RWPE1 (cell line): ENCODE results near the gene RPA1.
"Not testable (repeated sequence)": the region's sequence is repeated elsewhere in the genome, so short reads cannot be mapped to it uniquely, and the experiment has no call there.

ENCODE experiments used
- CTCF ChIA-PET: fragments of 350-600 bp; sonication (Branson Sonifier 250); formaldehyde crosslinking; extraction: SDS; loops from one replicate; lab custom pipeline; 2021; lab: Yijun Ruan, JAX
- POLR2A ChIA-PET: fragments of 400-600 bp; formaldehyde crosslinking; extraction: SDS; loops from one replicate; lab custom pipeline; 2020; ENCODE audit warnings: antibody characterized with exemption; ENCODE audit not compliant: low non-redundant PET; lab: Yijun Ruan, JAX
- DNase-seq: peaks from one replicate; pipeline ENCODE4 v3.0.0; 2012; ENCODE audit warnings: low spot score
- H3K27ac ChIP-seq: fragments of 450-650 bp; 2 replicates; pipeline ENCODE4 v1.5.1; 2017
- CTCF ChIP-seq: fragments of 450-650 bp; conservative IDR thresholded peaks from 2 replicates; pipeline ENCODE4 v1.5.1; 2017; ENCODE audit warnings: low read depth, mild to moderate bottlenecking

The RPA1 gene

GRCh38 chr17:1800240-1800639, 29.6 kb upstream of the RPA1 start:
- no peak for TF ChIP-seq CTCF
- ChIA-PET CTCF (no interaction called here), POLR2A (no interaction called here)
- peak overlapping the region; percentile 22; the same call in 1 of the 2 replicates for H3K27ac ChIP-seq
- DNase-seq = no peak

GRCh38 chr17:1800712-1801111, 29.1 kb upstream of the RPA1 start:
- DNase-seq = no peak
- peak overlapping the region; percentile 22; the same call in 1 of the 2 replicates for H3K27ac ChIP-seq
- POLR2A ChIA-PET = no interaction called here
- TF ChIP-seq CTCF = no peak
- CTCF ChIA-PET = no interaction called here

GRCh38 chr17:1802429-1802828, 27.4 kb upstream of the RPA1 start:
- no peak for DNase-seq
- TF ChIP-seq CTCF = no peak
- POLR2A ChIA-PET = no interaction called here
- CTCF ChIA-PET = interaction anchor here (0.6 to 0.7 kb wide), 3 partner anchors 14 to 63 kb away, joined by 3 to 4 read pairs (median 3); no protein-coding TSS in a partner anchor
- peak overlapping the region; percentile 12; the same call in 1 of the 2 replicates for H3K27ac ChIP-seq

- TF ChIP-seq CTCF = no peak
- no peak for DNase-seq
- H3K27ac ChIP-seq = 0 out of 2 replicates have a peak overlapping the region, but pooled peaks have one; percentile 21
- ChIA-PET POLR2A (no interaction called here), CTCF (interaction anchor here (1.0 kb wide), 1 partner anchor 134 kb away, joined by 3 read pairs; no protein-coding TSS in a partner anchor)
Measured at GRCh38 chr17:1803280-1803679, 26.5 kb upstream of the RPA1 start.

GRCh38 chr17:1807890-1808289, 21.9 kb upstream of the RPA1 start:
- ChIA-PET CTCF (no interaction called here), POLR2A (no interaction called here)
- no peak overlapping the region for H3K27ac ChIP-seq
- TF ChIP-seq CTCF = no peak
- no peak for DNase-seq

- TF ChIP-seq CTCF = no peak
- no peak overlapping the region for H3K27ac ChIP-seq
- CTCF ChIA-PET = interaction anchor here (0.6 to 0.8 kb wide), 2 partner anchors 45 to 87 kb away, joined by 4 read pairs; no protein-coding TSS in a partner anchor
- POLR2A ChIA-PET = no interaction called here
- DNase-seq = no peak
Measured at GRCh38 chr17:1808644-1809043, 21.2 kb upstream of the RPA1 start.

GRCh38 chr17:1809815-1810214, 20.0 kb upstream of the RPA1 start:
- DNase-seq, POLR2A ChIA-PET, H3K27ac ChIP-seq: not testable (repeated sequence)
- CTCF ChIA-PET = interaction anchor here (0.5 kb wide), 1 partner anchor 118 kb away, joined by 4 read pairs; no protein-coding TSS in a partner anchor
